Prostate gland (tissue), 2 donors: ENCODE measurements around the gene CIDEA.

Source experiments
- POLR2A ChIP-seq: fragments of 450-650 bp; IDR thresholded peaks from one replicate; pipeline ENCODE4 v1.6.1; 2016; ENCODE audit warnings: antibody characterized with exemption, mild to moderate bottlenecking
- POLR2AphosphoS5 ChIP-seq: sonication (generic); formaldehyde crosslinking; IDR thresholded peaks from one replicate; pipeline ENCODE4 v1.6.1; 2017; ENCODE audit warnings: antibody characterized with exemption
- TF ChIP-seq, protein P1 (sequence below), 4 experiments: fragments of 200-600 bp in 2 of 4; fragments of 450-650 bp in 2 of 4; sonication (generic) in 2 of 4; IDR thresholded peaks; 1 replicate in 3 of 4; 2 replicates in 1 of 4; pipeline ENCODE4 v1.5.1; 2016 to 2019; ENCODE audit warnings: antibody characterized with exemption in 4 of 4, mild to moderate bottlenecking in 2 of 4, moderate library complexity in 2 of 4

DNA sequence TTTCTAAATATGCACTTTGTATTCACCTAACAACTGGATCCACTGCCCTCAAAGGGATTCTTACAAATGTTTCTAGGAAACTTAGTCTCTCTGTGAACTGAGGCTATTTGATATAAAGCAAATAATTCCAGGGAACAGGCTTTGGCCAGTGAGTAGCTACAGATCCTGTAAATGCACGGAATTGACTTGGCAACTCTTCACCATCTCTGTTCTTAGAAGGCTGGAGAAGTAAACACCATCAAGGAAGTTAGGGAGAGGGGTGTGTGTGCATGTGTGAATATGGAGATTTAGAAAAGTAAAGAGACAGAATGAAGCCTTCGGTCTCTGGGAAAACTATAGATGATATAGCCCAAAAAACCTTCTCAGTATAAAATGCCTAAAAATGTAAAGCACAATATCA is 10.7 kb downstream of the CIDEA start:
- TF ChIP-seq POLR2A (no peak), POLR2AphosphoS5 (peak; percentile 87)
- TF ChIP-seq, protein P1, sequence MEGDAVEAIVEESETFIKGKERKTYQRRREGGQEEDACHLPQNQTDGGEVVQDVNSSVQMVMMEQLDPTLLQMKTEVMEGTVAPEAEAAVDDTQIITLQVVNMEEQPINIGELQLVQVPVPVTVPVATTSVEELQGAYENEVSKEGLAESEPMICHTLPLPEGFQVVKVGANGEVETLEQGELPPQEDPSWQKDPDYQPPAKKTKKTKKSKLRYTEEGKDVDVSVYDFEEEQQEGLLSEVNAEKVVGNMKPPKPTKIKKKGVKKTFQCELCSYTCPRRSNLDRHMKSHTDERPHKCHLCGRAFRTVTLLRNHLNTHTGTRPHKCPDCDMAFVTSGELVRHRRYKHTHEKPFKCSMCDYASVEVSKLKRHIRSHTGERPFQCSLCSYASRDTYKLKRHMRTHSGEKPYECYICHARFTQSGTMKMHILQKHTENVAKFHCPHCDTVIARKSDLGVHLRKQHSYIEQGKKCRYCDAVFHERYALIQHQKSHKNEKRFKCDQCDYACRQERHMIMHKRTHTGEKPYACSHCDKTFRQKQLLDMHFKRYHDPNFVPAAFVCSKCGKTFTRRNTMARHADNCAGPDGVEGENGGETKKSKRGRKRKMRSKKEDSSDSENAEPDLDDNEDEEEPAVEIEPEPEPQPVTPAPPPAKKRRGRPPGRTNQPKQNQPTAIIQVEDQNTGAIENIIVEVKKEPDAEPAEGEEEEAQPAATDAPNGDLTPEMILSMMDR (IDR thresholded peaks at IDR 0.05): no peak
